ENCODE measurements around the gene KIAA1958. TPM values are rescaled to one million over a fixed set of nuclear protein-coding genes. Genes with fewer than 3 reads are reported as not detected.
"Not testable (repeated sequence)": the region's sequence is repeated elsewhere in the genome, so short reads cannot be mapped to it uniquely, and the experiment has no call there.

Gene KIAA1958
- total RNA-seq, 1 experiment from 2014 or later: 28.6 TPM

DNA sequence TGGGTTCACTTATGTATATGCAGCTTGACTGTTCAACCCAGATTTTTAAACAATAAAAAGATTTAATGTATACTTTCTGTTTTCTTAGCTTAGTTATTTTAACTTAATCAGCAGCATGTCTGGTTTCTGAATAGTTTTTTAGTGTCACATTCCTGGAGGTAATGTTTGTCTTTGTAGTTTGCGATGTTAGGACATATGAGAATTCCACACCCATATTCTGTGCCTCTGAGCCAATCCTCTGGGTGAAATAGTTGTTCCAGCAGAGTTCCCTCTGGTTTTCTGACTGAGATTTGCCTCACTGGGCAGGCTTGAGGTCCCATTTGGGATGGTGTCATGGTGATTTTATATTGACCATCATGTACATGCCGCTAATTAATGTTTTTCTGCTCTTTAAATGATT lies 182.7 kb downstream of the KIAA1958 start:
- intact Hi-C loops (cut with micrococcal nuclease; ENCODE audit: unreplicated experiment): no loop called here
- H3K4me1 ChIP-seq (ENCODE audit: insufficient read depth, low read length, poor library complexity, severe bottlenecking): no peaks in the 10 kb centered on the region
- ChIA-PET POLR2A (ENCODE audit: low non-redundant PET) (no interaction called here), CTCF (no interaction called here)
- H3K4me3 ChIP-seq (ENCODE audit: low read depth, low read length, poor library complexity, severe bottlenecking): no peak overlapping the region
- no peaks in the 10 kb centered on the region for H3K27me3 ChIP-seq (replicated peaks; ENCODE audit: insufficient read depth, low read depth, low read length, poor library complexity)
- no peaks in the 10 kb centered on the region for H3K36me3 ChIP-seq (ENCODE audit: insufficient read depth, low read length, poor library complexity, severe bottlenecking)
- no peak overlapping the region for H3K27ac ChIP-seq (ENCODE audit: low read depth, low read length, poor library complexity, severe bottlenecking)
- H3K9me3 ChIP-seq (ENCODE audit: low read depth, low read length, poor library complexity, severe bottlenecking): no peaks in the 10 kb centered on the region
- no TSS peak for BruUV-seq (replicated peaks)
- no peak for DNase-seq (ENCODE audit: low spot score)
- TF ChIP-seq EZH2 (IDR thresholded peaks at IDR 0.05; ENCODE audit: borderline replicate concordance, low read depth, low read length, poor library complexity, severe bottlenecking) (no peak), CTCF (conservative IDR thresholded peaks at IDR 0.05; ENCODE audit: low read depth, low read length) (no peak)

DNA sequence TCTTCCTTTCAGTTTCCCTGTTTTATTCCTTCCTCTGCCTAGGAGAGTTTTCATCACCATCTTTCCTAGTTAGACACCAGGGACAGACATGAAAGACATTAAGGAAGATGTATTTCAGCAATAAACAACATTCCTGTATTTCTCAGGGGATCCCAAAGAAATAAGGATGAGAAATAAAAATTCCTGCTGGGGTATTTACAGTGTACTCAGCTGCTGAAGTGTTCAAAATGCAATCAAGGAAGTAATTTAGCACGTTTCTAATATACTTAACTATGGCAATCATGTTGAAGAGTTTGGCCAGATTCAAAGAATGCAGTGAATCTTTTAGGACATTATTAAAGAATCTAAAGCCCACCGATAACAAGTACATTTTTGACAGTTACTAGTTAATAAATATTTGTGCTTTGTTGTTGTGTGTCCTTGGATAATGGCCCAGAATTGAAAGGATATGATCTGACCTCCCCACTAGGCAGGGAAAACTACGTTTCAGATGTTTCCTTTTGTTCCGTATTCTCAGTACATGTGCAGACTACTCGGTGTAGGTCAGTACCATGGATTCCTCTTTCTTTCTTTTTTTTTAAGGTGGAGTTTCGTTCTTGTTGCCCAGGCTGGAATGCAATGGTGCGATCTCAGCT lies 184.5 kb downstream of the KIAA1958 start:
- ChIA-PET CTCF (no interaction called here), POLR2A (ENCODE audit: low non-redundant PET) (no interaction called here)
- H3K4me3 ChIP-seq (ENCODE audit: low read depth, low read length, poor library complexity, severe bottlenecking): no peak overlapping the region
- H3K36me3 ChIP-seq (ENCODE audit: insufficient read depth, low read length, poor library complexity, severe bottlenecking): no peaks in the 10 kb centered on the region
- BruUV-seq (replicated peaks): no TSS peak
- no peaks in the 10 kb centered on the region for H3K27me3 ChIP-seq (replicated peaks; ENCODE audit: insufficient read depth, low read depth, low read length, poor library complexity)
- TF ChIP-seq CTCF (conservative IDR thresholded peaks at IDR 0.05; ENCODE audit: low read depth, low read length): no peak
- no peak for TF ChIP-seq EZH2 (IDR thresholded peaks at IDR 0.05; ENCODE audit: borderline replicate concordance, low read depth, low read length, poor library complexity, severe bottlenecking)
- no peak for DNase-seq (ENCODE audit: low spot score)
- no peaks in the 10 kb centered on the region for H3K4me1 ChIP-seq (ENCODE audit: insufficient read depth, low read length, poor library complexity, severe bottlenecking)
- no peaks in the 10 kb centered on the region for H3K9me3 ChIP-seq (ENCODE audit: low read depth, low read length, poor library complexity, severe bottlenecking)
- intact Hi-C loops (cut with micrococcal nuclease; ENCODE audit: unreplicated experiment): no loop called here
- H3K27ac ChIP-seq (ENCODE audit: low read depth, low read length, poor library complexity, severe bottlenecking): no peak overlapping the region

DNA sequence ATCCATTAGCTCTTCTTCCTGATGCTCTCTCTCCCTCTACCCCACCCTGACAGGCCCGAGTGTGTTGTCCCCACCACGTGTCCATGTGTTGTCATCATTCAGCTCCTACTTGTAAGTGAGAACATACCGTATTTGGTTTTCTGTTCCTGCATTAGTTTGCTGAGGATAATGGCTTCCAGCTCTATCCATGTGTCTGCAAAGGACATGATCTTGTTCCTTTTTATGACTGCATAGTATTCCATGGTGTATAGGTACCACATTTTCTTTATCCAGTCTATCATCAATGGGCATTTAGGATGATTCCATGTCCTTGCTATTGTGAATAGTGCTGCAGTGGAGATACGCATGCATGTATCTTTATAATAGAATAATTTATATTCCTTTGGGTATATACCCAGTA lies 186.6 kb downstream of the KIAA1958 start:
- H3K4me3 ChIP-seq (ENCODE audit: low read depth, low read length, poor library complexity, severe bottlenecking); intact Hi-C loops (cut with micrococcal nuclease; ENCODE audit: unreplicated experiment); H3K36me3 ChIP-seq (ENCODE audit: insufficient read depth, low read length, poor library complexity, severe bottlenecking); DNase-seq (ENCODE audit: low spot score); CTCF ChIA-PET; H3K27ac ChIP-seq (ENCODE audit: low read depth, low read length, poor library complexity, severe bottlenecking); BruUV-seq (replicated peaks); H3K4me1 ChIP-seq (ENCODE audit: insufficient read depth, low read length, poor library complexity, severe bottlenecking); H3K27me3 ChIP-seq (replicated peaks; ENCODE audit: insufficient read depth, low read depth, low read length, poor library complexity); H3K9me3 ChIP-seq (ENCODE audit: low read depth, low read length, poor library complexity, severe bottlenecking): not testable (repeated sequence)
- POLR2A ChIA-PET (ENCODE audit: low non-redundant PET): interaction anchor here (0.6 kb wide), 1 partner anchor 41 kb away, joined by 4 read pairs; no protein-coding TSS in a partner anchor

DNA sequence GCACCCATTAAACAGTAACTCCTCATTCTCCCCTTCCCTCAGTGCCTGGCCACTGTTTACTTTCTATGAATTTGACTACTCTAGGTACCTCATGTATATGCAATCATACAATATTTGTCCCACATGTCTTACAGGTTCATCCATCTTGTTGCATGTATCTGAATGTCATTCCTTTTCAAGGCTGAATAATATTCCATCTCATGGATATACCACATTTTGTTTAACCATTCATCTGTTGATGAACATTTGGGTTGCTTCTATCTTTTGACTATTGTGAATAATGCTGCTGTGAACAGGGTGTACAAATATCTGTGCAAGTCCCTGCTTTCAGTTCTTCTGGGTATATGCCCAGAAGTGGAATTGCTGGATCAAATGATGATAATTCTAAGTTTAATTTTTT lies 190.4 kb downstream of the KIAA1958 start:
- intact Hi-C loops (cut with micrococcal nuclease; ENCODE audit: unreplicated experiment): no loop called here
- no peak for DNase-seq (ENCODE audit: low spot score)
- Histone ChIP-seq H3K4me3 (ENCODE audit: low read depth, low read length, poor library complexity, severe bottlenecking) (no peak overlapping the region), H3K36me3 (ENCODE audit: insufficient read depth, low read length, poor library complexity, severe bottlenecking) (no peaks in the 10 kb centered on the region), H3K4me1 (ENCODE audit: insufficient read depth, low read length, poor library complexity, severe bottlenecking) (no peaks in the 10 kb centered on the region), H3K27me3 (replicated peaks; ENCODE audit: insufficient read depth, low read depth, low read length, poor library complexity) (no peaks in the 10 kb centered on the region), H3K27ac (ENCODE audit: low read depth, low read length, poor library complexity, severe bottlenecking) (no peak overlapping the region), H3K9me3 (ENCODE audit: low read depth, low read length, poor library complexity, severe bottlenecking) (peaks cover 7% of the 10 kb centered on the region)
- POLR2A ChIA-PET (ENCODE audit: low non-redundant PET): no interaction called here
- BruUV-seq (replicated peaks): no TSS peak
- TF ChIP-seq CTCF (conservative IDR thresholded peaks at IDR 0.05; ENCODE audit: low read depth, low read length) (no peak), EZH2 (IDR thresholded peaks at IDR 0.05; ENCODE audit: borderline replicate concordance, low read depth, low read length, poor library complexity, severe bottlenecking) (no peak)
- CTCF ChIA-PET: interaction anchor here (0.6 kb wide), 1 partner anchor 18 kb away, joined by 4 read pairs; no protein-coding TSS in a partner anchor
